NAMALWA (cell line): ENCODE measurements around the gene MDC1.

Source experiments
- DNase-seq: peaks from one replicate; pipeline ENCODE4 v3.0.0-alpha.2; 2015; ENCODE audit warnings: low spot score

The MDC1 gene

GRCh38 chr6:30748851-30749540, 31.9 kb upstream of the MDC1 start:
- no peak for DNase-seq

DNA sequence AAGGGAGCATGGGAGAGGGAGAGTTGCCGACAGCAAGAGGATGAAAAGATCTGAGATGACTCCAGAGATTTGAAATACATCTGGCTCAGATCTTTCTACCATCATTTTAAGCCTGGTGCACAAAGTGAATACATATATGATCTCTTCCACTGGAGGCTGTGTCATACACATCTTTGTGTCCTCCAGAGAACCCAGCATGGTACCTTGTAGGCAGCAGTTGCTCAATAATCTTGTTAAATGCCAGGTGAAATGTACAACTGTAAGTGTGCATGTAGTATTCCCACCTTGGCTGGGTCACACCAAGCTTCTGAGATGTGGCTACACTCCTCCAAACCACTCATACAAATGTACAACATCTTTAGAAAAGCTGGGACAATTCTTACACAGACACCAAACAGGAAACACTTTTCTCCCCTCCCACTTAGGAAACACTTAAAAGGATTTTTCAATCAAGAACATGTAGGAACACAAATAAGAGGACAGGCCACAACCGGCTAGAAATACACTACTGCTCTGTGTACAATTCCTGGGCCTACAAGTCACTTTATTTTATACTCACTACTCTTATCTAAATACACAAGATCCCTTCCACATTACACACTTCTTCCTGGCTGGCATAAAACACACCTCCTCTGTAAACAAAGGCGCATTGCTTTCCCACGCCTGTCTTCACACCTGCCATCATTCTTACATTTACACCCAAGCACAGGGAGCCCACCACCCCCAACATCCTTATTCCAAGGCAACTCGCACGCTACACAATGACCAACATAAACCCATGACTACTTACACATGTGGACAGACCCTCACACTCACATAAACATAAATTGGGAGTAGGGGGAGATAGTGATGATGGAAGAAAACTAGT, 31.1 kb upstream of the MDC1 start:
- DNase-seq = no peak

GRCh38 chr6:30747300-30747687, 30.2 kb upstream of the MDC1 start:
- no peak for DNase-seq

DNA sequence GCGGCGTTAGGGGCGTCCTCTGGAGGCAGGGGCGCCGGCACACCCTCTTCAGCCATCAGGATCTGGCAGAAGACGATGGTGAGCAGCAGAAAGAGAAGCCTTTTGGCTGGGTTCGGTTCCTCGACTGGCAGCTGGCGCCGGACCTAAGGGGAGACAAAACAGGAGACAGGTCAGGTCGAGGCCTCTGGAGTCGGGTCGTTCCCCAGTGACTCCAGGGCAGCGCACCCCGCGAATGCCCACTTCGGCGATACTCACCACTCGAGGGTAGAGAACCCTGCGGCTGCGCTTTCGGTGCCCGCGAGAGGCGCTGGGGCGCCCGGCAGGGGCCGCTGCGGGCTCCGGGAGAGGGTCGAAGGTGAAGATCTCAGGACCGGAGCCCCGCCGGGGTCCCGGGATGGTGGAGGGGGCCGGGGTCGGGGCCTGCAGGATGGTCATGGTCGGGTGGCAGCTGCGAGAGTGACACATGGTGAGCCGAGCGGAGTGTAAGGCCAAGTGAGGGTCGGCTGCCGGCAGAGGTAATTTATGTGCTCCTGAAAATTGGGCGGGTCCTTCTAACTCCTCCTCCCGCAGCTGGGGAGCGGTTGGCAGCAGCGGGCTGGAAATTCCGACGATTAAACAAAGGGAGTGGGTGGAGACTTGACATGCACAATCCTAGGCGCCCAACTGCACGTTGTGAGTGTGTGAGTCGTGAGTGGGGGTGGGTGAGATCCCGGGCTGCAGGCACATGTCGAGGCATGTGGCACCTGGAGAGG, 27.1 kb upstream of the MDC1 start, which contains the start of gene IER3:
Gene IER3 (minus strand): TSS at position 494 of the 752 bp plus-strand sequence. CDS start 29 bp downstream, at position 465.
- peak; percentile 75 for DNase-seq

DNA sequence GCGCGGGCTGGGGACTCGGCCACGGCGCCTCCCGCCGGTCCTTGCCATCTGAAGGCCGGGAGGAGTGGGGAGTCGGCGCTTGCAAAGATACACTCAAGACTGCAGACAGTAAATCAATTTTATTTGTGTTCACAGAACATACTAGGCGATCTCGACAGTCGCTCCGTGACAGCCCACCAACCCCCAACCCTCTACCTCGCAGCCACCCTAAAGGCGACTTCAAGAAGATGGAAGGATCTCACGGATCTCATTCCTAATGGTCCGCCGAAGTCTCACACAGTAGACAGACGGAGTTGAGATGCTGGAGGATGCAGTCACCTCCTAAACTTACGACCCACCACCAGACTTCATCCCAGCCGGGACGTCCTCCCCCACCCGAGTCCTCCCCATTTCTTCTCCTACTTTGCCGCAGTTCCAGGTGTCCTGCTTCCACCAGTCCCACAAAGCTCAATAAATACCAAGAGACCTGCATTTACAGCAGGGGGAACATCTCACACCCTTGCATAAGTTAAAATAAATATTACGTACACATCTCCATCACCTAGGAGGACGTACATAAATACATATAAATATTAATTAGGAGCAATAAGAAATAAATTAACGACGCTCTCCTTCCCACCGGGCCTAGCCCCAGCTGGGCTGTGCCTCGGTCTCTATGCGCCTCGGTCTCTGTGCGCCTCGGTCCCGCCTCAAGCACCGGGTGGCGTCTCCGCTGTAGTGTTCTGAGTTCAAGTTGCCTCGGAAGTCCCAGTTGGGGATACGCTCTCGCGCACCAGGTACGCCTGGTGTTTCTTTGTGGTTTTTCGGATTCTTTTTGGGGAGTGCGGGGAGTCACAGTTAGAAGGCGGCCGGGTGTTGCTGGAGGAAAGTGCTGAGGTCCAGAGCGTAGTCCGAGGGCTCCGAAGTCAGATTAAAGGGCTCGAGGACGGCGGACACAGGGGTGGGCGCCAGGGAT, 26.3 kb upstream of the MDC1 start:
- peak; percentile 34 for DNase-seq

DNA sequence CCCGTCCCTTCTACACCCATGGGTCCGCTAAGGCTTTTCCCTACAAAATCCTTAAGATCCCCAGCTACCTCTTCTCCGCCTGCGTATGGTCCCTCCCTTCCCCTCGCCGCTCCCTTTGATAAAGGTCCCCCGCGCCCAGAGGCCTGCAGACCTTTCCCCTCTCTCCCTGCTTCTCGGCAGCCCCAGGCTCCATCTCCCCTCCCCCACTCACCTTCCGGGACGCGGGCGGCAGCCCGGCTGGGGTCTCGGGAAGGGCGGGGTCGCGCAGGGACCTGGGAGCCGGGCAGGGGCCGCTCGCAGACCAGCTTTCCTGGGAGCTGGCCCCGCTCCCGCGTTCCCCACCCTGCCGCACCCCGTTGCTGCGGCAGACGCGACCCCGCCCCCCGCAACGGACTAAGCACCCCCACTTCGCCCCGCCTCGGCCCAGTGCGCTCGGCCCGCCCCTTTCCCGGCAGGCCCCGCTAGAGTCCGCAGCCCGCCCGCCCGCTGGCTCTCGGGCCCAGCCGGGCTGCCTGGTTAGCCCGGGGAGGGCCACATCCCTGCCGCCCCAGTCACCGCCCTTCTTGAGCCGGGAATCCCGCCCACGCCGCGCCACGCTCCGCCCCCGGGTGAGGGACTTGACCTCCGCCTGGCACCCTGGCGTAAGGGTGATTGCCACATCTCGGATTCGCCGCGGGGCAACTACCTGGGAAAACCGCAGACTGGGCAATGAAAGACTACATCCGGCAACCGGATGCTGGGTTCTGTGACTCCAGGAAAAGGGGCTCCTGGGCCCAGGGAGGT, 25.4 kb upstream of the MDC1 start, which contains the start of gene FLOT1:
Gene FLOT1 (minus strand): TSS at position 372 of the 783 bp plus-strand sequence. CDS start 498 bp downstream, outside the sequence.
- peak; percentile 87 for DNase-seq

DNA sequence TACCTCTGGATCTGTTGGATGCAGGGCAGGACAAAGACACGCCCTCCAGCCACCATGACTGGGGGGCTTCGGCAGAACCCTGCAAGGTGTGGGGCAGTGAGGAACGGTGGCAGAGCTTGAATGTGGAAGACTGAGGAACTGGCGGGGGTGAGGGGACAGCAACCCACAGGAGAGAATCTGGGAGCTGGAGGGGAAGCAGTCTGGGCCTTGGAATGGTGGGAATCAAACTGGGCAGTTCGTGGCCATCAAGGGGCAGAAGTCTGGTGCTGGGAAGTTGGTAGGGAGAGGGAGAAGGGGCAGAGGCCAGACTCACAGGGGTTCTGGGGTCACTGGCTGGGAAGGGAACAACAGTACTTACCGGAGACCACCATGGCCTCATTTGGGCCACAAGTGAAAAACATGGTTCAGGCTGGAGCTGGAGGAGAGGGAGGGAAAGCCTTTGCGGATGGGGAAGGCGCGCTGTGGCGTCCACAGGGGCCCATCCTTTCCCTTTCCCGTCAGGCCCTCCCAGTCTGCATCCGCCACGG, 24.8 kb upstream of the MDC1 start:
- no peak for DNase-seq

DNA sequence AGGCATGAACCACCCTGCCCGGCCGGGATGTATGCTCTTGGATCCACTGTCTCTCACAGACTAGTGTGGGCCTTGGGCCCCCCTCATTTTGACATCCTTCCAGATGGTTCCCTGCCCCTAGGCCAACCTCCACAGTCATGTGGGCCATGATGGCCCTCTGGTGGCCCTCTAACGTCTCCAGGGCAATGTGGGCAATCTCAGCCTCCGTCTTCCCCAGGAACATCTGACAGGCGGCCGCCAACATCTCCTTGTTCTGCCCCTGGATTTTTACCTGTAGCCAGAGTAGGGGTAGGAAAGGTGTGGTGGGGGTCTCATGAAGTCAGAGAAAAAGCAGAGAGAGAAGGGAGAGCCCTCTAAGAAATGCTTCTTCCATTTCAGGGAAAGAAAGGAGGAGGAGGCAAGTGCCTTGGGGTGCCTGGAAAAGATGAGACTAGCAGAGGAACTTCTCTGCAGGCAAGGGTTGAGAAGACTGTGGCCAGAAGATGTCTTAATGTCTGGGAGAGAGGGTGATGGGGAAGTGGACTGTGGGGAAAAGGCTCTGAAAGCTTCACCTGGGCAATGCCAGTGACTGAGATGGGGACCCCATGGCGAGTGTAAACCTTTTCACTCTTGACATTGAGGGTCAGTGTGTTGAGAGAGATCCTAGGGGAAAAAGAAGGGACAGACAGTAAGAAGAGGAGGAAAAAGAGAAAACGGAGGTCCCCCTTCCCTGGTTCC, 24.1 kb upstream of the MDC1 start:
- DNase-seq = no peak

- no peak for DNase-seq
Measured at GRCh38 chr6:30740540-30740870, 23.4 kb upstream of the MDC1 start.

DNA sequence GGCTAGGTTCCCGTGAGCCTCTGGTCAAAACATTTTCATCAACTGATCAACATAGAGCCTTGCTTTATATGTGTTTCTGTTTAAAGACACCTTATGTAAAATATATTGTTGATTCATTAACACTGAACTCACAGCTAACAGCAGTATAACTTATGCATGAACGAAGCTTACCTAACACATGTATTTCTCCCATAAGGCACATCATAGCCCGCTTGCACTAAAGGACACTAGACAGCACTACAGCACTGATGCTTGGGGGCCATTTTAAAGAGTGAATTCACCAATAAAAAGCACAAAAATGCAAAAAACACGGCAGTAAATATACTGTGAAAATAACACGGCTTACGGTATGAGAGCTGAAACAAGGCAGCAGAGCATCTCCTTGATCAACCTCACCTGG, 21.5 kb upstream of the MDC1 start:
- no peak for DNase-seq

DNA sequence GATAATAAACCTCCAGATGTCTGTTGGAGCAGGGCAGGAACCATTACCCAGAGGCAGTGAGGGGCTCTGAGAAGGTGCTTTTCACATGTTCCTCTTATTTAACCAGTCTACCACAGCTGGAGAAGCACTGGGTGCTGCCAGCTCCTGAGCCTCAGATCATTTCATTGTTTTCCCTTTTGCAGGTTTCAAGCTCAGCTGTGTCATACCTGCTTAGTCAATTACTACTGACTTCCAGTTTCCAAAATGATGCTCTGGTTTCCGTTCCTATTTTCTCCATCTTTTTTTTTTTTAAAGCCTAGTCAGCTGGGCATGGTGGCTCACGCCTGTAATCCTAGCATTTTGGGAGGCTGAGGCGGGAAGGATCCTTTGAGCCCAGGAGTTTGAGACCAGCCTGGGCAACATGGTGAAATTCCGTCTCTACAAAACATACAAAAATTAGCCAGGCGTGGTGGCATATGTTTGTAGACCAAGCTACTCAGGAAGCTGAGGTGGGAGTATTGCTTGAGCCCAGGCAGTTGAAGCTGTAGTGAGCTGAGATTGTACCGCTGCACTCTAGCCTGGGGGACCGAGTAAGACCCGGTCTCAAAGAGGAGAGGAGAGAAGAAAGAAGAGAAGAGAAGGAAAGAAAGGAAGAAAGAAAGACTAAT, 18.7 kb upstream of the MDC1 start:
- DNase-seq = peak; percentile 35

- DNase-seq = no peak
Measured at GRCh38 chr6:30732237-30732943, 15.3 kb upstream of the MDC1 start.

DNA sequence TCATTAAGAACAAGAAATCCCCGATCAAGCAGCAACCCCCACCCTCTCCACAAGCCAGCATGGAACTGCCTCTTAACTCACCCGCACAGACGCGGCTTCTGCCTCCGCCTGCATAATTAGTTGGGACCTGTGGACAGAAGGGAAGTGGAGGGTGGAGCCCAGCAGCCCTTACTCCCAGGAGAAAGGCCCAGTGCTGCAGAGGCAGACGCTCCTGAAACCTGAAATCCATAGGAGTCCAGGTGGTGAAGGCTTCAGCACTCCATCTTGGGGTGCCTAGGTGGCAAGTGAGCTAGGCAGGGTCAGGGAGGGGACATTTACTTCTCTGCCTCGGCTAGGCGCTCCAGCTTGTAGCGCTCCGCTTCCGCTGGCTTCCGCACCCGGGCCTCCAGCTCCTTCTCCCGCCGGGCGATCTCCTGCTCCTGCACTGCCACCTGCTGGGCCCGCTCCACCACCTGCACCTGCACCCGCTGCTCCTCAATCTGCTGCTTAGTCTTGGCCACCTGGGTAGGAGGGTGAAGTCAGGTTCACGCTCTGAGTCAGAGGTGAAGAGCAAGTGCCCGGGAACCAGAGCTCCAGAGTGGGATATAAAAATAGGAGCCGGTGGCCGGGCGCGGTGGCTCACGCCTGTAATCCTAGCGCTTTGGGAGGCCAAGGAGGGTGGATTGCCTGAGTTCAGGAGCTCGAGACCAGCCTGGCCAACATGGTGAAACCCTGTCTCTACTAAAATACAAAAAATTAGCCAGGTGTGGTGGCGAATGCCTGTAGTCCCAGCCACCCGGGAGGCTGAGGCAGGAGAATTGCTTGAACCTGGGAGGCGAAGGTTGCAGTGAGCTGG, 13.7 kb upstream of the MDC1 start:
- peak; percentile 85 for DNase-seq

- peak; percentile 46 for DNase-seq
Measured at GRCh38 chr6:30727920-30728553, 11.0 kb upstream of the MDC1 start.

- DNase-seq = no peak
Measured at GRCh38 chr6:30726506-30727413, 9.7 kb upstream of the MDC1 start.
